GM21723 (cell line): Measurements from ENCODE around the gene PDCD10.

Experiments
- ATAC-seq: cut with Tn5 transposase; IDR thresholded peaks from one replicate; pipeline ENCODE4 v1.9.1; 2021; ENCODE audit warnings: mild to moderate bottlenecking, moderate library complexity; ENCODE audit not compliant: unreplicated experiment

Gene PDCD10

DNA sequence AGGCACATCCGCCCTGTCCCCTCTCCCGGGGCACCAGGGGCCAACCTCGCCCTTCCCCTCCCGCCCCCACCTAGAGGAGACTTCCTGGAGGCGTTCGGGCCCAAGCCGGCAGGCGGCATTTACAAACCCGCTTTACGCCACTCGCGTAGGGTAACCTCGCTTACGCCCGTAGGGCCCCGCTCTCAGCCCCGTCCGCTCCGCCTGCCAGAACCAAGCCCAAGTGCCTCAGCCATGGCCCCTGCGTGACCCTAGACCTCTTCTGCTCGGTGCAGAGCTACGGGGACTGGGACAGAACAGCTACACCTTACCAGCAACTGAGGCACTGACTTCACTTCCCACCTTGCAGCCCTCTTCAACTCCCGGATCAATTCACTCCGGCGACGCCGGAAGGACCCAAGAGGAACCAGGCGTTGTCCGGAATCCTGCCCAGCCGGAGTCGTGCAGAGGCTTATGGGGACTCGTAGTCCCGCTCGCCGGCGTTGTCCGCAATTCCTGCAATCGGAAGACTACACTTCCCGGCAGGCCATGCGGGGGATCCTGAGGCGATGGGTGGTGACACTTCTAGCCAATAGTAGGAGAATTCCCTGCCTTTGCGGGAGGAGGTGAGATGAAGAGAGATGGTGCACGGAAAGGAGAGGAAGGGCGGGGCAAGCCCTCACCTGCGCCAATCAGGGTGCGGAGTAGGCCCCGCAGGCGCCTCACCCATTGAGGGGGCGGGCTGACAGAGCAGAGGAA lies at the start of gene PDCD10:
Gene PDCD10 (minus strand): TSS at position 395 of the 735 bp plus-strand sequence. CDS start 14,735 bp downstream, outside the sequence.
- ATAC-seq: peak; percentile 88

DNA sequence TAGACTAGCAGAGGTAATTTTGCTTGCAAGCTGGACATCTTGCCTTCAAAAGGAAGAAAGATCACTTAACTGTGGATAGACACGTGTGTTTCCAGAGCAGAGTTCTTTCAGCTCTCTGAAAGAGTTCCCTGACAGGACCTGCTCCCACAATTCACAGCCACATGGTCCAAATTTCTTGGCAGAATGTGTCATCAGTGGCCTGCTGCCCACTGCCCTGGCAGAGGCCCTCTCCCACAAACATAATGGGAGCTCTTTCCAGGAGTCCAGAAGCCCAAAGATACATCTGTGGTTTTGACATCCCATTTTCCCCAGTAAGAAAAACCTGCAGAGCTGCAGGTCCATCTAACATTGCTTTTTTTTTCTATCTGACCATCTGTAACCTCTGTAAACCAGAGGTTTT lies 49.1 kb upstream of the PDCD10 start:
- ATAC-seq: no peak

DNA sequence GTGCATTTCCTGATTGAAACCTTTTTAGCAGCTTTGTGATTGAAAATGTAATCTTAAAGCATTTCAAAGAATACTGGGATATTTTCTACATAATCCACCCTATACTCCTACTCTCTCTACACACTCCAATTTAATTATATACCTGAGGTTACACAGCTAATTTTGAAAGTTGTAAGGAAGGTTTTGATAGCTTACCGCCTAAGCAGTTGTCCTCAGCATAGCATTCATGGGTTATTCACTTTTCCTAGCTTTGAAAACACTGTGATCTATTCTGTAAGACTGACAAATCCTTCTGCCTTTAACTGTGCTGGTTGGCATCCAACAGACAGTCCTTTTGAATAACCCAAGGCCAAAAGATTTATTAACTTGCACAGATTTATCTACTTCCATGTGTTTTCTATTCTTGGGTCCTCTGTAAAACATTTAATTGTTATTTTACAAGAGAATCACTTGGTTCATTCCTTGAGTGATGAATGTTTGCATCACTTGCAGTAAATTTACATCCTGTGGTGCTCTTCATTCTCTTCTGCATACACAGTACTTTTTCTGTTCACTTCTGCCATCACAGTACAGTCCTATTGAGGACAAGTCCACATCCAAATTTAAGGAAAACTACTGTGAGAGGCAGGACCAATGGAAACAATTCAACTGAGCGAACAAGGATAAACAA lies 45.7 kb upstream of the PDCD10 start:
- ATAC-seq: no peak

DNA sequence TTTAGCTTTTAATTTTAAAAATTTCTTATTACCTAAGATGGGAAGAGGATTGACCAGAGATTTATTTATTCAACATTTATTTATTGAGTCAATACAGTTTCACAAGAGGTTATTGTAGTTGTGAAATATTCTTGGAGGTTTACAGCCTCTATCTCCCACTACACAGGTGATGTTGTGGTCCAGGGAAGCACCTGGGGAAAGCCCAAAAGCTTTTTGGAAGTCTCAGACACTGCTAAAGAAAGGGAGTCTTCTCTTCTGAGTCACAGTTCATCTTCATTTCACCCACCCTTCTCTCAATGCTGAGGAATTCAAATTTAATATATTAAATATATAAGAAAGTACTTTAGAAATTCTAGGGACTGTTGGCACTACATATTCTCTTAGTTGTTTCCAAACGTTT lies 42.7 kb upstream of the PDCD10 start:
- peak; percentile 31 for ATAC-seq

DNA sequence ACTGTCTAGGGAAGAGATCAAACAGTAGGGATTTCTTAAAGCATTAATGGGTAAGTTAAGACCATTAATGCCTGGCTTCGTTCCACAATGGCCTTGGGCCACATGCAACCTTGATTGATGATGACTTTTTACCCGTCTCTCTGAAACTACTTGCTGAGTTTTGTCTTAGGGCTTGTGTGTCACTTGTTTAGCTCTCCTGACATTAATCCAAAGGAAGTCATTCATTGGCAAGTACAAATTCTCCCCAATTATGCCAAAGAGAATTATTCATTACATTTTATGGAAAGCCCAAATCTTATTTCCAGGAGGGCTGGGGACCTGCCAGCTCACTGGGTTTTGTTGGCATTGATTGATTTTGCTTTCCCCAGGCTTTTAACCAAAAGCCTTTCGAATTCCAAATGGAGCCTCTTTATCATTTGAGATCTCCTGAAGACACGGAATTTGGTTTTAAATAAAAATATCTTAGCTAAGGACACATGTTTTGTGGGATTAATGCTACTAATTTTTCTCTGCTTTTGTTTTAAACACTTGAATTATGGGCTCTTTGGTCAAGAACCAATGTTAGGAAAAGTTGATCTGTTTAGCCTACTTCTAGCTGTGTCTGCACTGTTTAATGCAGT lies 41.5 kb upstream of the PDCD10 start:
- ATAC-seq: no peak

DNA sequence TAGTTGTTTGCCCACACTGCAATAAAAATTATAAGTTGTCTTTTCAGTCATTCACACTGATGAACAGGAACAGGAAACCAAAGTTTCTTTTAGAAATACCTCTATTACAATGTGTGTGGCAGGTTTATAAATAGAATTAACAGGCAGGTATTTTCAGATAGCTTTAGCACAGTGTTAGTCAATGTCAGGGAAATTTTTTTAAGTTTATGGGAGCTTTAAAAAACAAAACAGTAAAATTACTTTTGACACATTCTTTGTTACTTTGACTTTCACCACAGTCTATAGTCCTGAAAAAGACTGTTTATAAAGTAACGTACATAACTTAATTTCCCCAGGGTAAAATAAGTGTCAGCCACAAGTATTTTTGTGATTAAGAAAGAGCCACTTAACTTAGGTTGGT lies 38.9 kb upstream of the PDCD10 start:
- peak; percentile 93 for ATAC-seq

DNA sequence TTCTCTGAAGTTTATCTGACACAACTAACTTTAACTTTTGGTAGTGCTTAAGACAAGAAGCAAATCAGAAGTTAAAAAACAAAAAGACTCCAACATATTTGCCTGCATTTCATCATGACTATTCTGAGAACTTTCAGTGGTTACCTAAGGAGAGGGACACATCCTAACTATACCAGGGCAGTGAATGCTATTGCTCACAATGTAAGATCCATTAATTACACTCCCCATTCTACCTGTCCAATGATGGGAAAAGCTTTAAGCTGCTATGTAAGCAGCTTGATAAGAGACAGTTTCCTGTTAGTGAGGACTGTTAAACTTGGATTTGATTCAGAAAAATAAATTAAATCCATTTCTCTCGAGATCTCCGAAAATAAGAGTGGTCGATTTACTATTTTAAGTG lies 38.3 kb upstream of the PDCD10 start:
- peak; percentile 51 for ATAC-seq

DNA sequence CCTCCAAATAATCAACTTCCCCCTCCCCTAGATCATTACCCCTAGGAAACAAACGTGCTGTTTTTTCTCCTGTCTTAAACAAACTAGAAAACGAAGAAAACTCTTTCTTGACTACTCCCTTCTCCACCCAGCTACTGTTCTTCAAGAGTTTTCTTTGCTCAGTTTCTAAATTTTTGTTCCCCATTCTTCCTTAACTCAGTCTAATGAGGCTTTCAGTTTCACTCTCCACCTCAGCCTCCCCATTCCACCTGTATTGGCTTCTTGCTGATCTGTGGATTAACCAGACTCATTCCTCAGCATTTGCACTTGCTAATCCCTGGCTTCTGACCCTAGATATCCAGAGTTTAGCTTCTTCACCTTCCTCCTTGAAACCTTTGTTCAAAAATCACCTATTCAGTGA lies 27.6 kb upstream of the PDCD10 start:
- ATAC-seq: peak; percentile 81

DNA sequence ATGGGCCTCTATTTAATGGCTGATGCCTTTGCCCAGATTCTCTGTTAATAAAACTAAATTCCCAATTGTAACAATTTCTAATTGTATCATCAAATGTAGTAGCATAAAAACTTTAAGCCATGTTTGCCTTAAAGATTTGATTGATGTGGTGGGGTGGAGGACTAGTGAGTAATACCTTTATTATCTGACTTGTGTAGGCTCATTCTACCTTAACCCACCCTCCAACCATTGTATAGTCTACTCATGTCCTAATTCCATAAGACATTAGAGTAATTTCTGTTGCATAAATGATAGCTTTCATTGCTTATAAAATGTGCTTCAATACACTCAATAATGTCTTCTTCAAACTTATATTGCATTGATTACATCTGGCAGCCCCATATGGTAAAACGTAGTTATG lies 26.6 kb upstream of the PDCD10 start:
- ATAC-seq: no peak

DNA sequence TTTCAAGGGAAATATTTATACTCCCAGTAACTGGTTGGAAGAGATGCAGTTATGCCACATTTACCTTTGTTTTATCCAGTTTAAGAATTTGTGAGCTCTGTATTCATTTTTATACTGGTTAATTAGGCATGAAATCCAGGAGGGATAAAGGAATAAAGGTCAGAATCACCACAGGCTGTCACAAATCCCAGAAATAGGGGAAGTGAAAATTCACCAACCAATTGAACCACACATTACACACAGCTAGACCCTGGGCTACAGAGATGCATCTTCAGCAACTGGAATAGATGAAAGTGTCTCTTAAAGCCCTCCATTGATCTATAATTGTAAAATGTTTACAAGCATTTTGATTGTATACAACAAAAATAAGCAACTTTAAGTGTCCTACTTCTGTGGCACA lies 19.4 kb upstream of the PDCD10 start:
- peak; percentile 25 for ATAC-seq

DNA sequence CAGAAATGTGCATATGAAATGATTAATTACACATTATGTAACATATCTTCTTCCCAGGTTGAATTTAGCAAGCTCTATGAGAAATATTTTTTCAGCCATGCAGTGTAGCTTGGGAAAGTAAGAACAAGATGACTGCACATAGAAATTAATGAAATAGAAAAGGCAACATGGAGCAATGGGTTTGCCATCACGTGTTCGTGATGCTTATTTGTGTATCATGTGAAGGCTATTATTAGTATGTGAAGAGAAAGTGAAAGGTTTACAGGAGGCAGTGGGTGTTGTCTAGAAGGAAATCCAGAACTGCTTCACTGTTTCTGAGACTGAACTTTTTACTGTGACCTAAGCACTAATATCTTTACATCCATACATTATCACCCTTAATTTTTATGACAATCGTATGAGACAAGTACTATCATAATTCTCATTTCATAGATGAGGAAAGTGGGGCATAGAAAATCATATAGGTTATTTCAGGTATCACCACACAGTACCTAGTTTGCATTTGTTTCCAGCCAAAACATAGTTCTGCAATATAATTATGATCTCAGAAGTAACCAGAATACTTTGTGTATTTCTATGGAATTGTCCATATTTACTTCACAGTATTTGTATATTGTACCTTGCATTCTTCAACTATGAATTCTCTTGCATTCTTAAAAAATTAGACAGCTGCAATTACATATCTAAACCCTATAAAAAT lies 15.7 kb upstream of the PDCD10 start:
- ATAC-seq: peak; percentile 99

DNA sequence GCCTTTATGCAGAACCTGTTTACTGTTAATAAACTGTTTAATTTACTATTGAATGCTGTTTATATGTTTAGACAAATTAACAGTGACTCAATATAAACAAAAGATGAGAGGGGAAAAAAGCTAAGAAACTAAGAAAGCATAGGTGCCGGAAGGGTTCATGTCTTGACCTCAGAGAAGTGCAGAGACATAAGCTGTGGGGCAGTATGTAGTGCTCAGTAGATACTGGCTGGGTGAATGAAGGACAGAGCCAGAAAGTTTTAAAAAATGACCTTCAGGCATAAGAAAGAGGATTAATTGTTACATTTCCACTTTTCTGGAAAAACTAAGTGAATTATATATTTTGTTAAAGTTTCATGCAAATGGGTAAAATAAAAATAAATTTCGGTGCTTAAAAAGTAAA lies 15.0 kb upstream of the PDCD10 start:
- ATAC-seq: peak; percentile 21

DNA sequence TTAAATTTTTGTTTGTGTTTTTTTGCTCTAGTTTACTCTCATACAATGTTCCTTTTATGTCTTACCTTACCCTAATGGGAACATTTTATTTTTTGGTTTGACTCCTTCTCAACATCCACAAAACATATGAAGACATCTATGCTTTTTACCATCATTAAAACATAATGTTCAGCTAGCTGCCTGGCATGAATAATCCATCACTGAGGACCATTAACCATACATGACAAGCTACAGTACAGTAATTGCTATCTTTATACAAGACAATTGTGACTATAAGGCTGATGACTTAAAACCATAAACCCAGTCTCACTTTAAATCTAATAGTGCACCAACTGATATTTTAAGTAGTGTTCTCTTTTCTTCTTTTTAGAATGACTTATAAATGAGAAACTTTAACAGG lies 14.5 kb upstream of the PDCD10 start:
- ATAC-seq: no peak

DNA sequence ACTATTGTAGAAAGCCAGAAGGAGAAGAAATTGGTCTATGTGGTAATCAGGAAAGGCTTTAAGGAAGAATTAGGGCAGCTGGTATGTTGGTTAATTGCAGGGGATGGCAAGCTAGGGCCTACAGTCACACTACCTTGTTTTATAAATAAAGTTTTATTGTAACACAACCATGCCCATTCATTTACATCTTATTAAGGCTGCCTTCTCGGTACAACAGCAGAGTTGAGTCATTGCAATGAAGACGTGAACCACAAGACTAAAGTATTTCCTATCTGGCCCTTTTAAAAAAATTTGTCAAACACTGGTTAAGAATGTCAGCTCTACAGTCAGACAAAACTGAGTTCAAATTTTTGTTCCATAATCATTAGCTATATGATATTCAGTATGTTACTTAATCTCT lies 9.1 kb upstream of the PDCD10 start:
- no peak for ATAC-seq

DNA sequence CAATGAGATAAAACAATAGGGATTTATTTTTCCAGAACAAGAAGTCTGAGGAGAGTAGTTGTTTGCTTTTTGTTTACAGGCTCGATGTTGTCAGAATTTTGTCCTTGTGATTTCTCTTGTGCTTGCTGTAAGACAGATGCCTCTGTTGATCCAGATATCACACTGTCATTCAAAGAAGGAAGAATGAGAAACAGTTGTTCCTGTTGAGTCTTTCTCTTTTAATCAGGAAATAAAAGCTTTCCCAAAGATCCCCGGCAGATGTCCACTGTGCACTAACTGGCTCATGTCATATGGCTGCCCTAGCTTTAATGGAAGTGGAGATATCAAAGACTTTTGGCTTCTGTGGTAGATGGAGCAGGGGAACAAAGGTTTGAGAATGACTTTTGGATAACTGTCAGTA lies 7.6 kb upstream of the PDCD10 start:
- ATAC-seq: no peak

DNA sequence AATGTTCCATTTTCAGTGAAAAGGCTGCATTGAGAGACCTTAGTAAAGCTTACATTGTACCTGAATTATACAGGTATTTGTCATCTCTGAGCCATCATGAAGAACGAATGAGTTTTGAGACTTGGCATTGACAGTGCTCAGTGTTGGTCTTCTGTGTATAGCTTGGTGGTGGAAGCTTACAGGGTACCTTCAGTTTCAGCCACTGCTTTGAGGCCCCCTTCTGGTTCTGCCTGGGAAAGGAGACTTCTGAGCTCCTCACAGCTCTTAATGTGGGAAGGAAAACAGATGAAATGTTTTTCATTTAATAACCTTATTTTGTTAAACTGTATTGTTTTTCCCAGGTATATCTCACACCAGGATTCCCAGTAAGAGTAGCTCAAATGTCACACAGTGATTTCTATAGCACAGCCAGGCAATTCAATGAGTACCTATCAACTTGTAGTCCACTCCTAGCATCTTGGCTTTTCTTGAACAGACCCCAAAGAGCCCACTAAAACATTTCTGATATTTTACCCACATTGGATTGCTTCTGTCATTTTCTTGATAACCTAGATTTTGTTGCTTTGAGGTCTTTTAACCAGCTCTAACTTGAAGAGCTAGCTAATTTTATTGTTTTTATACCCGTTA lies 6.4 kb upstream of the PDCD10 start:
- ATAC-seq: peak; percentile 94

DNA sequence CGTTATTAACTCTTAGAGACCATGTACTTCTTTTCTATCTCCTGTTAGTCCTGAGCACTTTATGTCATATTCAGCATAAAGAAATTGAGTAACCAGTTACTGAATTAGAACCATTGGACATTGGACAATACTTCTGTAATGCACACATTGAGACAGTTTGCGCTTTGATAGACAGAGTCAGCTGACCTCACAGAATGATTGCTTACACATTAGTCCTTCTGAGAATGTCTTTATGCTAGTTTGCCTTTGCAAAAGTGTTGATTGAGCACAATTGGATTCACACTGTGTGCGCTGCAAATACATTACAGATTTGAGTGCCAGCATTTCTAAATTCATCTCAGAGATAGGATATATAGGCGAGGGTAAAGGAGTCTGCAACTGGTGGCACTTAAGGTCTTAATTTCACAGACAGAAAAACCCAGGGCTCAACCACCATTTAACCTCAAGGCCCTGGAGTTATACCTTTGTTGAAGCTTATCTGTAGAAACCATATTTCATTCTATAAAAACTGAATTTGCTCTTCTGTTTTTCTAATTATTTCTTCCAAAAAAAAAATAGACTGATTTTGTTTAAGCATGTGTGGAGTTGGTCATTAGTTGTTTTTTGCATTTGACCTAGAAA lies 4.6 kb upstream of the PDCD10 start:
- ATAC-seq: no peak

DNA sequence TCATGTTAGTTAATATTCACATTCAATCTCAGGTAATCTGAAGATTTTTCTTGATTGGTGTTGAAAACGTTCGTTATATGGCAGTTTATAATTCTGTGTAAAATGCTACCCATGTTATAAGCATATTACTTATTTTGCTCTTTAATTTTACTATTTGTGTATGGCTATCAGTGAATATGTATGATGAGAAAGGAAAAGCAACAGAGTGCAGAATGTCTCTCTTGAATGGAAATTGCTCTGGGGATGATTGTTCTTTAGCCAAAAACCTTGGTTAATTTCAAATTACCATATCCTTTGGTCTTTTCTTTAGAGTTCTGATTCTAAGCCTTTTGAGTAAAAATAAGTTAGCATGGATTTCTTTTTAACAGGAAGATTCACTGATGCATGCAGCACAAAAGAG lies 3.3 kb upstream of the PDCD10 start:
- ATAC-seq: no peak

DNA sequence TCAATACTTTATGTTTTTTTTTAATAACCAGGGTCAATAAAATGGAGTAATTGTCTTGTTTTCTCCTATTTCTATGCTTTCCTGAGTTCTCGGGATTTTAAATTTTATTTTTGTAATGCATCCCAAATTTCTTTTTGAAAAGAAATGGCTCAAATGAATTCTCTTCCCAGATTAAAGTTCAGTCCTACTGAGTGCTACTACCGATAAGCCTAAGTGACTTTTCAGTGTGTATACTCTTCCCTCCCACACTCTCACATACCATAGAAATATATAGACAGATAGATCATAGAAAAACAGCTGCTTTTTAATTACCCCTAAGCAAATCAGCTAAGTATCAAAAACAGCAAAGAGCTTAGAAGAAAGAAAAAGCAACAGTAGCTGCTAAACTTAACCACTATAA lies 2.3 kb upstream of the PDCD10 start:
- ATAC-seq: no peak

DNA sequence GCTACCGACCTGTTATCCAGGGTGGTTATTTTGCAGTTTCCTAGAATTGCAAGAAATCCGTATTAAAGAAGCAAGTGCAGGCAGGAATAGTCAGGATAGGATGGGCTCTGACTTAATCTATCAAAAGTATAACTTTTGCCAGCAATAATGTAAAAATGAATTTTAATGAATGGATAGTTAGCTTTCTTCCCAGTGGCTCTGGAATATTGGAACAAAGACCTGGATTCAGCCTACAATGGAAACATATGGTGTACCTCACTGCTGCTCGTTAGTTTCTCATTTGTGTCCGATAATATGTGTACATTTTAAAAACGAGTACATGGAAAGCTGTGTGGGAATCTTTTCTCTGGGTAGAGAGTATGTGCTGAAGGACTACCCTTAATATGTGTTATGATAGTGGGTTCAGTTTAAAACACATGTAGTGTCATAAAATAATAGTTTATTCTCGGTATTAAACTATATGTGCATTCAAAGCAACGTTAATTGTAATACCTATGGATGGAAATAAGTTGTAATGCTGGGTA lies 1.6 kb upstream of the PDCD10 start:
- ATAC-seq: no peak
